Vagina (tissue), 2 donors: ENCODE data around the gene CPNE8.

Experiments used
- POLR2A ChIP-seq, 2 donors: fragments of 450-650 bp; IDR thresholded peaks; one replicate each; pipeline ENCODE4 v1.6.1; 2017; ENCODE audit warnings: antibody characterized with exemption in 2 of 2, mild to moderate bottlenecking in 2 of 2, moderate library complexity in 2 of 2
- TF ChIP-seq, protein P1 (sequence below), 3 experiments: fragments of 450-650 bp in 2 of 3; fragments of 200-600 bp in 1 of 3; sonication (generic) in 1 of 3; IDR thresholded peaks; one replicate each; pipeline ENCODE4 v1.5.1; 2017 to 2019; ENCODE audit warnings: antibody characterized with exemption in 3 of 3, mild to moderate bottlenecking in 2 of 3, moderate library complexity in 2 of 3

DNA sequence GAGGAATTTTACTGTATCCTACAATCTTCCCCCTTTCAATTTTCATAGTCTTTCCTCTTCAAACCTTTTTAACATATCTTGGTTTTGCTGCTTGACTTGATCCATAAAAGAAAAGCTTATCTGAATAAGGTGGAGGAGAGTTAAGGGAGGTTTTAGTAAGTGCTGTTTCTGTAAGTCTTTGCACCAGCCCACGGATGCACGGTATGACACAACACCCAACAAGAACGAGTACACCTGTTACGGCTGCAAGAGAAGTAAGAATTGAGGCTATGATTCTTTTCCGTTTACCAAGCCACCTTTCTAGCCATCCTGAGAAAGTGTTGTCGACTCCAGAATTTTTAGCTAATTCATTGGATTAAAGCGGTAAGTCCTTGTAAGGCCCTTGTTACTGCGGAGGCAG lies 26.1 kb upstream of the CPNE8 start:
- TF ChIP-seq, protein P1, sequence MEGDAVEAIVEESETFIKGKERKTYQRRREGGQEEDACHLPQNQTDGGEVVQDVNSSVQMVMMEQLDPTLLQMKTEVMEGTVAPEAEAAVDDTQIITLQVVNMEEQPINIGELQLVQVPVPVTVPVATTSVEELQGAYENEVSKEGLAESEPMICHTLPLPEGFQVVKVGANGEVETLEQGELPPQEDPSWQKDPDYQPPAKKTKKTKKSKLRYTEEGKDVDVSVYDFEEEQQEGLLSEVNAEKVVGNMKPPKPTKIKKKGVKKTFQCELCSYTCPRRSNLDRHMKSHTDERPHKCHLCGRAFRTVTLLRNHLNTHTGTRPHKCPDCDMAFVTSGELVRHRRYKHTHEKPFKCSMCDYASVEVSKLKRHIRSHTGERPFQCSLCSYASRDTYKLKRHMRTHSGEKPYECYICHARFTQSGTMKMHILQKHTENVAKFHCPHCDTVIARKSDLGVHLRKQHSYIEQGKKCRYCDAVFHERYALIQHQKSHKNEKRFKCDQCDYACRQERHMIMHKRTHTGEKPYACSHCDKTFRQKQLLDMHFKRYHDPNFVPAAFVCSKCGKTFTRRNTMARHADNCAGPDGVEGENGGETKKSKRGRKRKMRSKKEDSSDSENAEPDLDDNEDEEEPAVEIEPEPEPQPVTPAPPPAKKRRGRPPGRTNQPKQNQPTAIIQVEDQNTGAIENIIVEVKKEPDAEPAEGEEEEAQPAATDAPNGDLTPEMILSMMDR (IDR thresholded peaks at IDR 0.05) = no peak
- TF ChIP-seq POLR2A (IDR thresholded peaks at IDR 0.05) = no peak
